Thyroid gland (tissue), 4 donors: ENCODE data around the gene OTOP3. TPM values are rescaled to one million over a fixed set of nuclear protein-coding genes. Genes with fewer than 3 reads are reported as not detected.

ENCODE experiments used
- DNase-seq, 2 donors: peaks; one replicate each; pipeline ENCODE4 v3.0.0-alpha.2; 2019
- H3K27ac ChIP-seq, 3 donors: fragments of 200-600 bp; sonication (generic); 1 replicate in 2 of 3; 2 replicates in 1 of 3; pipeline ENCODE4 v1.5.1; 2016 to 2019; ENCODE audit warnings: mild to moderate bottlenecking in 1 of 3, moderate library complexity in 1 of 3
- H3K27me3 ChIP-seq: fragments of 200-600 bp; sonication (generic); one replicate; pipeline ENCODE4 v1.5.1; 2019
- H3K36me3 ChIP-seq, 2 donors: fragments of 200-600 bp; sonication (generic); one replicate each; pipeline ENCODE4 v1.5.1; 2016 to 2019
- H3K4me1 ChIP-seq, 2 donors: fragments of 200-600 bp; sonication (generic); one replicate each; pipeline ENCODE4 v1.5.1; 2017 to 2019
- H3K4me3 ChIP-seq, 3 donors: fragments of 200-600 bp; sonication (generic); replicated peaks in 1 of 3; 1 replicate in 2 of 3; 2 replicates in 1 of 3; pipeline ENCODE4 v1.5.1; 2016; ENCODE audit warnings: mild to moderate bottlenecking in 1 of 3
- H3K9me3 ChIP-seq: fragments of 200-600 bp; sonication (generic); one replicate; pipeline ENCODE4 v1.5.1; 2017
- POLR2A ChIP-seq, 2 donors: fragments of 450-650 bp; IDR thresholded peaks; one replicate each; pipeline ENCODE4 v1.6.1; 2017; ENCODE audit warnings: antibody characterized with exemption in 2 of 2, mild to moderate bottlenecking in 2 of 2, moderate library complexity in 1 of 2
- WGBS, 2 donors: methylation state at CpG; one replicate each; pipeline ENCODE4 v1.1.5; 2017; 5-methylcytosine and 5-hydroxymethylcytosine counted together
- intact Hi-C: fragments of 100-400 bp; cut with DNase I; formaldehyde crosslinking; loops from one replicate; pipeline ENCODE4 v1.15.1; 2023
- total RNA-seq, 4 donors: library from RNA; depleted of rRNA; stranded (reverse); fragments of >200 nt; gene quantifications; one replicate each; pipeline ENCODE4 v1.2.3, GENCODE V29; 2016
- TF ChIP-seq, protein P1 (sequence below), 6 experiments: fragments of 200-600 bp in 3 of 6; fragments of 450-650 bp in 3 of 6; sonication (generic) in 3 of 6; IDR thresholded peaks; one replicate each; pipeline ENCODE4 v1.5.1; 2016 to 2019; ENCODE audit warnings: antibody characterized with exemption in 6 of 6, mild to moderate bottlenecking in 2 of 6, inconsistent platforms in 1 of 6, moderate library complexity in 1 of 6

Gene OTOP3
- total RNA-seq, 4 donors from 2014 or later = not detected

DNA sequence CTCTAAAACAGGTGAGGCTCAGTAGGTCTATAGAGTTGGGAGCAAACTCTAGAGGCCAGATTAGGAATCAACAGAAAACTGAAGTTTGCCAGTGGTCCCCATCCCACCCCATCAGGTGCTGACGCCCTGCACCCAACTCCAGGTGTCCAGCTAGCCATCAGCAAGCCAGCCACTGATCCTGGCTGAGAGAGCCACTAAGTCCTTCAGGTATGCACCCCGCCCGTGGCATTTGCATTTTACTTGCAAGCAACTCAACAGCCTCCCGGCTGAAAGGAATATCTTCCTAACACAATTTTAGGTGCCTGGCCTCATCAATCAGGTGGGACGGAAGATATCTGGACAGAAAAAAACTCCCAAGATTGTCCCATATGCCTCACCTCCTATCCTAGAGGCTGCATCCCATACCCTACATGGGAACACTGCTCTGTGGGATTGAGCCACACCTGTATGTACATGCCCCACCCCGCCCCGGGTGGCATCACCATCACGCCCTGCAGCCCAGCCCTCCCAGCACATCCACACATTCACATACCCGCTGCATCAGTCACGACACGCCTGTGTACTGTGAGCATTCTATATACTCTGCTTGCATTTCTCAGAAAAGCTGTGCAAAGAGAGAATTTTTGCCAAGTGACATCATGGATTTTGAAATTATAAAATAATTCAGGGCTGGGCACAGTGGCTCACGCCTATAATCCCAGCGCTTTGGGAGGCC is 8.3 kb downstream of the OTOP3 start:
- Histone ChIP-seq H3K9me3 (no peaks in the 10 kb centered on the region), H3K4me1 (no peaks in the 10 kb centered on the region), H3K36me3 (no peaks in the 10 kb centered on the region), H3K4me3 (no peak overlapping the region), H3K27me3 (no peaks in the 10 kb centered on the region), H3K27ac (no peak overlapping the region)
- 64 to 69% methylated on average over 13 of the region's 13 CpGs for WGBS, 2 donors
- intact Hi-C loops = no loop called here
- TF ChIP-seq, protein P1, sequence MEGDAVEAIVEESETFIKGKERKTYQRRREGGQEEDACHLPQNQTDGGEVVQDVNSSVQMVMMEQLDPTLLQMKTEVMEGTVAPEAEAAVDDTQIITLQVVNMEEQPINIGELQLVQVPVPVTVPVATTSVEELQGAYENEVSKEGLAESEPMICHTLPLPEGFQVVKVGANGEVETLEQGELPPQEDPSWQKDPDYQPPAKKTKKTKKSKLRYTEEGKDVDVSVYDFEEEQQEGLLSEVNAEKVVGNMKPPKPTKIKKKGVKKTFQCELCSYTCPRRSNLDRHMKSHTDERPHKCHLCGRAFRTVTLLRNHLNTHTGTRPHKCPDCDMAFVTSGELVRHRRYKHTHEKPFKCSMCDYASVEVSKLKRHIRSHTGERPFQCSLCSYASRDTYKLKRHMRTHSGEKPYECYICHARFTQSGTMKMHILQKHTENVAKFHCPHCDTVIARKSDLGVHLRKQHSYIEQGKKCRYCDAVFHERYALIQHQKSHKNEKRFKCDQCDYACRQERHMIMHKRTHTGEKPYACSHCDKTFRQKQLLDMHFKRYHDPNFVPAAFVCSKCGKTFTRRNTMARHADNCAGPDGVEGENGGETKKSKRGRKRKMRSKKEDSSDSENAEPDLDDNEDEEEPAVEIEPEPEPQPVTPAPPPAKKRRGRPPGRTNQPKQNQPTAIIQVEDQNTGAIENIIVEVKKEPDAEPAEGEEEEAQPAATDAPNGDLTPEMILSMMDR (IDR thresholded peaks at IDR 0.05) = no peak
- no peak for TF ChIP-seq POLR2A (IDR thresholded peaks at IDR 0.05)
- DNase-seq = no peak

DNA sequence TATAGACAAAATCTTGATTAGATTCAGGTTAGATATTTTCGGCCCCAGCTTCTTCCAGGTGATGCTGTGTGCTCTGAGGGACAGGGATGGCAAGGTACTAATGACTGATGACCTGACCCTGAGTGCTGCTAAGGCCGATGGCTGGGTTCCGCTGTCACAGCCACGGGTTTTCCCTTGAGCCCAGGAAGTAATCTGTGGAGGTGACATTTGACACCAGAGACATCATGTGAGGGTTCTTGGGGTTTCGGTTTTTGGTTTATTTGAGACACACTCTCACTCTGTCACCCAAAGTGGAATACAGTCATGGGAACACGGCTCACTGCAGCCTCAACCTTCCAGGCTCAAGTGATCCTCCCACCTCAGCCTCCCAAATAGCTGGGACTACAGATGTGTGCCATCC is 9.8 kb downstream of the OTOP3 start:
- TF ChIP-seq POLR2A (IDR thresholded peaks at IDR 0.05) = no peak
- TF ChIP-seq, protein P1 (IDR thresholded peaks at IDR 0.05) = no peak
- 29 to 38% methylated on average over 6 of the region's 6 CpGs for WGBS, 2 donors
- Histone ChIP-seq H3K4me3 (no peak overlapping the region), H3K4me1 (no peaks in the 10 kb centered on the region), H3K27ac (no peak overlapping the region), H3K9me3 (no peaks in the 10 kb centered on the region), H3K36me3 (no peaks in the 10 kb centered on the region), H3K27me3 (no peaks in the 10 kb centered on the region)
- intact Hi-C loops = no loop called here
- DNase-seq = no peak

DNA sequence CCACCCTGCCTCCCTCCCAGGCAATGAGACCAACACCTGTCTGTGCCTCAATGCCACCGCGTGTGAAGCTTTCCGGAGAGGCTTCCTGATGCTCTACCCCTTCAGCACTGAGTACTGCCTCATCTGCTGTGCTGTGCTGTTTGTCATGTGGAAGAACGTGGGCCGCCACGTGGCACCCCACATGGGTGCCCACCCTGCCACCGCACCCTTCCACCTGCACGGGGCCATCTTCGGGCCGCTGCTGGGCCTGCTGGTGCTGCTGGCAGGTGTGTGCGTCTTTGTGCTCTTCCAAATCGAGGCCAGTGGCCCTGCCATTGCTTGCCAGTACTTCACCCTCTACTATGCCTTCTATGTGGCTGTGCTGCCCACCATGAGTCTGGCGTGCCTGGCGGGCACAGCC is 10.9 kb downstream of the OTOP3 start:
- Histone ChIP-seq H3K9me3 (no peaks in the 10 kb centered on the region), H3K27me3 (no peaks in the 10 kb centered on the region), H3K4me1 (no peaks in the 10 kb centered on the region), H3K4me3 (no peak overlapping the region), H3K27ac (no peak overlapping the region), H3K36me3 (no peaks in the 10 kb centered on the region)
- intact Hi-C loops = no loop called here
- WGBS, 2 donors = 80 to 83% methylated on average over 13 to 14 of the region's 14 CpGs
- no peak for TF ChIP-seq POLR2A (IDR thresholded peaks at IDR 0.05)
- TF ChIP-seq, protein P1 (IDR thresholded peaks at IDR 0.05) = no peak
- DNase-seq = no peak

DNA sequence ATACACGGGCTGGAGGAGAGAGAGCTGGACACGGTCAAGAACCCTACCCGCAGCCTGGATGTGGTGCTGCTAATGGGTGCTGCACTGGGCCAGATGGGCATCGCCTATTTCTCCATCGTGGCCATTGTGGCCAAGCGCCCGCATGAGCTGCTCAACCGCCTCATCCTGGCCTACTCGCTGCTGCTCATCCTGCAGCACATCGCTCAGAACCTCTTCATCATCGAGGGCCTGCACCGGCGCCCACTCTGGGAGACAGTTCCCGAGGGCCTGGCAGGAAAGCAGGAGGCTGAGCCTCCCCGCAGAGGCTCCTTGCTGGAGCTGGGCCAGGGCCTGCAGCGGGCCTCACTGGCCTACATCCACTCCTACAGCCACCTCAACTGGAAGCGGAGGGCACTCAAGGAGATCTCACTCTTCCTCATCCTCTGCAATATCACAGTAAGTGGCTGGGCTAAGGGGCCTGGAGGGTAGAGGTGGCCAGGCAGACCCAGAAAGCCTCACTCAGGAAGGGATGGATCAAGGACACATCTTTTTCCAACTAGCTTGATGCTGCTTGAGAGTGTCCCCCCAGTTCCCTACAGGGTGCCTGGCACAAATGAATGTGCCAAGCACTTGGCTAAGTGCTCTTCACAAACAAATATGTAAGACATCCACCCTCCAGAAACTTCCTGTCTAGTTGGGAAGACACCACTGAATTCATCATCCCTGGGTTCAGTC is 11.5 kb downstream of the OTOP3 start:
- DNase-seq = no peak
- no peak overlapping the region for H3K4me3 ChIP-seq
- H3K36me3 ChIP-seq = no peaks in the 10 kb centered on the region
- H3K4me1 ChIP-seq = no peaks in the 10 kb centered on the region
- intact Hi-C loops = no loop called here
- TF ChIP-seq, protein P1 (IDR thresholded peaks at IDR 0.05) = no peak
- TF ChIP-seq POLR2A (IDR thresholded peaks at IDR 0.05) = no peak
- H3K27me3 ChIP-seq = no peaks in the 10 kb centered on the region
- WGBS, 2 donors = 91 to 93% methylated on average over 13 to 17 of the region's 17 CpGs
- no peak overlapping the region for H3K27ac ChIP-seq
- H3K9me3 ChIP-seq = no peaks in the 10 kb centered on the region

DNA sequence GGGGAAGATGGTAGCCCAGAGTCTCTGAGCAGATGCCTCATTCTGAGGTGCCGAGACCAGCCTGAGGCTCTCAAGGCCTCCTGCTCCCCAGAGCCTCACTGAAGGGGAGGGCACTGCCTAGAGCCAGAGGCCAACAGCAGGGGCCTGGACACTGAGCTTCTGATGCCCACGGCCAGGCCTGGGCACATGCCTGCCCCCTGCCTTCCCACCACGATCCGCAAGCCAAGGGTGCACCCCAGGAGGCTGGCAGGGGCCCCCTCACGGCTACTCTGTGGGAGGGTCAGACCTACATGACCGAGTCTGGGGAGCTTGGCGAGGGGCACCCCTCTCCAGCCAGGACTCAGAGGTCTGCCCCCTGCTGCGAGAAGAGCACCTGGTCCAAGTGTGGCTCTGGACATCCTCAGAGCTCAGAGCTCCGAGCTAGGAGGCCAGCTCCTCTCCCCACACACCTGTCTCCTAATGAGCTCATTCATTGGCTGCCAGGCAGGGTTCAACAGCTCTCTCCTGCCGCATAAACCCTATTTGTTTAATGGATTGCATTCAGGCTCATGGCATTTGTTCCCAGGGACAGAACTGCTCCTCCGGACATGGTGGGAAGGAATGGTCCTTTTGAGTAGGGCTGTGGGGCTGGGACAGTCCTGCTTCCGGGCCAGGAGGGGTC is 13.9 kb downstream of the OTOP3 start:
- H3K36me3 ChIP-seq = no peaks in the 10 kb centered on the region
- H3K4me3 ChIP-seq = no peak overlapping the region
- no peaks in the 10 kb centered on the region for H3K9me3 ChIP-seq
- intact Hi-C loops = no loop called here
- TF ChIP-seq, protein P1 (IDR thresholded peaks at IDR 0.05) = no peak
- TF ChIP-seq POLR2A (IDR thresholded peaks at IDR 0.05) = no peak
- no peak for DNase-seq
- no peak overlapping the region for H3K27ac ChIP-seq
- H3K4me1 ChIP-seq = no peaks in the 10 kb centered on the region
- 37 to 41% methylated on average over 5 to 6 of the region's 12 CpGs for WGBS, 2 donors
- H3K27me3 ChIP-seq = no peaks in the 10 kb centered on the region
